HG02588 (cell line): ENCODE data around the gene HIBCH.
"Not testable (repeated sequence)": the region's sequence is repeated elsewhere in the genome, so short reads cannot be mapped to it uniquely, and the experiment has no call there.

Experiments
- ATAC-seq: cut with Tn5 transposase; IDR thresholded peaks from one replicate; pipeline ENCODE4 v1.9.1; 2021; ENCODE audit warnings: mild to moderate bottlenecking, moderate library complexity; ENCODE audit not compliant: unreplicated experiment

HIBCH gene

DNA sequence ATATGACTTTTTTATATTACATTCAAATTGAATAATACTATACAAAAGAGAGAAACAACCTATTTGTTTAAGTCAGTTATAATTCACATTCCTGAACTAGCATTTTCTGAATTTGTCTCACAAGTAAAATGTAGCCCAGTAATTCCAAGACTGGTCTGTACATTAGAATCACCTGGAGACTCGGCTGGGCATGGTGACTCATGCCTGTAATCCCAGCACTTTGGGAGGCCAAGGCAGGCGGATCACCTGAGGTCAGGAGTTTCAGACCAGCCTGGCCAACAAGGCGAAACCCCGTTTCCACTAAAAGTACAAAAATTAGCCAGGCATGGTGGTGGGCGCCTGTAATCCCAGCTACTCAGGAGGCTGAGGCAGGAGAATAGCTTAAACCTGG, 7.0 kb downstream of the HIBCH start:
- ATAC-seq = not testable (repeated sequence)

DNA sequence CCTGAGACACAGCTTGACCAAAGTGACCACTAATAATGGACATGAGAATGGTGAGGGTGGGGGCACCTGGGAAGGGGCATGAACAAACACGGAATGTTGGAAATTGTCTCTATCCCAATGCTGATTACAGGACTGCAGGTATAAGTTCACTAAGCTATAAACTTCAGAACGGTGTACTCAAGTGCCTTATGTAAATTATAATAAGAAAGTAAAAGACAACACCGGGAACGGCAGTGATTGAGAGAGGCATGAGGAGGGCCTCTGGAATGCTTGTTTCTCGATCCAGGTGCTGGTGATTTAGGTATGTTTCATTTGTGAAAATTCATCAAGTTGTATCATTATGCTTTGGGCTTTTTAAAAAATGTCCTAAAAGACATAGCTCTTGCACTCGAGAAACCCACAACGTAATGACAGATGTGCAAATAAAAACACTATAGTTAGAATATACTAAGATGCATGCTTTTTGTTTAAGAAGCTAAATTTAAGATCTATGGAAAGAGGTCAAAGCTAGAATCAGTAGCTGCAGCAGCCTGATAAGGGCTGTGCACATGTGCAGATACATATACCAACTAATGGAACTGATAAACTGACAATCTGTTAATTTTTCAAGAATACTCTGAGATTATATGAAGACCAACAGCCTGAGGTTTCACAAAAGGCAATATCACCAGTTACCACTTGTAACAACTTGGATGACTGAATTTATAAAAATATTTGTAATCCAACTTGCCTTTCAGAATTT, 7.6 kb downstream of the HIBCH start:
- ATAC-seq = no peak

DNA sequence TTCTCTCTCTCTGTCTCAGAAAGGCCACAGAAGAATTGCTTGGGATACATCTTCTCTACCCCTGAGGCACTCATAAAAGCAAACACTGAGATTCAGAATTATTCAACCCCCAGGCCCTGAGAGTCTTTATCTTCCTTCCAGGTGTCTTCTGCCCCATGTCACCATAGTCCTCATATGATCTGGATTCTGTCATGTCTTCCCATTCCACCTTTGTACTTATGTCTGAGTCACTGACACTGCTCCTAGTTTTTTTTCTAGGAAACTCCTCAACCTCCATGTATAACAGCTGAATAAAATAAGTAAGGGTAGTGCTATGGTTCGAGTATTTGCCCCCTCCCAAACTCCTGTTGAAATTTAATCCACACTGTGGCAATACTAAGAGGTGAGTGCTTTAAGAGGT, 11.6 kb downstream of the HIBCH start:
- ATAC-seq = no peak

DNA sequence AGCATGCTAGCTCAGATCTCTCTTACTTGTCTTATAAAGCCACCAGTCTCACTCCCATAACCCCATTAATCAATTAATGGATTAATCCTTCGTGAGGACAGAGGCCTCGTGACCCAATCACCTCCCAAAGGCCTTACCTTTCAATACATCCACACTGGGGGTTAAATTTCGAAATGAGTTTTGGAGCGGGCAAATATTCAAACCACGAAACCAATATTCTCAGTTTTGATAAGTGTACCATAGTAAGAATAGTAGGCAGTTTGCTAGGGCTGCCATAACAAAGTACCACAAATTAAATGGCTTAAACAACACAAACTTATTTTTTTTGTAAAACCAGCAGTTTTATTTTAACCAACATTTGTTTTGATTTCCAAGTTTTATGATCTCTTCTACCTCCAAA, 15.2 kb downstream of the HIBCH start:
- ATAC-seq = no peak

DNA sequence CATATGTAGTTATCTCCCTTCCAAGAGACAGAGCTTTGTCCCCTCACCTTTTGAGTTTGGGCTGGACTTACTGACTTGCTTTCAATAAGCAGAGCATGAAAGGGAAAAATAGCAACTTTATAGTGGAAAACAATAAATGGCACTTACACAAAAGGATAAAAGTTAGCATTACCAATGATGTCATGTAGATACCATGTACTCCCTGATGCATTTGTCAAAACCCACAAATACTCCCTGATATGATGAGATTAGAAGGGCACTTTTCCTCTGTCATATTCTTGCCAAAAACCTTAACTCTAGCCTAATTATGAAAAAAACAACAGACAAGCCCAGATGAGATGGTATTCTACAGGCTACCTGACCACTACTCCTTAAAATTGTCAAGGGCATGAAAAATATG, 16.0 kb downstream of the HIBCH start:
- ATAC-seq = no peak

DNA sequence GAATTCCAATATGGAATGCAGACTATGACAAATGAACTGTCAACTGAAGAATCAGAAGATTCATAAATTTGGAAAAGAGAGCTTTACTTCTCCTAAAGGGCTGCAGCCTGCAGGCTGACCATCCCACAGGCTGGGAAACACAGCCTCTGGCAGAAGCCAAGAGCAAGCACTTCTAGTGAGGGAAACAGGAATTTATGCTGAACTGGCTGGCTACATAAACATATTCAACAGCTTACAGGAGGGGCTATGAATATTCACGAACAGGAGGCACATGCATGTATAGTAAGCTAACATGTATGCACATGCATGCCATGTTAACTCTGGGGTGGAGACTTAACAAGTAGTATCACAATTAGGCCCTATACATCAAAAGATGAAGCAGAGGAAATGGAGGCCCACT, 17.6 kb downstream of the HIBCH start:
- ATAC-seq = no peak

DNA sequence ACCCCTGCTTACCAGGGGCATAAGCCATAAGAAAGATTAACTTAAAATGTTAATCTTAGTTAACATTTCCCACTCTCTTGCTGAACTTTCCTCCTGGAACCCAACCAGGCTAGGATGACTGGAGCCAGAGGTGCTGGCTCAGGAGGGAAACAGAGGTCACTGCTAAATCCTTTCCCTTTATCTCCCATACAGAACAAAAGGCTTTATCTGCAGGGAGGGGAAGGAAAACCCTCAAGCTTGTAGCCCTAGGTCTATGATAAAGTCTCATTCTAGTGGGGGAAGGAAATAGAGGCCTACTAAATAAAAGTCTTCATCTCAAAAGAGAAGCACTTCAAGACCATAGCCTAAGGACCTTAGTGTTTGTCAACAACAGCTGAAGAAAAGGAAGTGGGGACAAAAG, 18.6 kb downstream of the HIBCH start:
- no peak for ATAC-seq

DNA sequence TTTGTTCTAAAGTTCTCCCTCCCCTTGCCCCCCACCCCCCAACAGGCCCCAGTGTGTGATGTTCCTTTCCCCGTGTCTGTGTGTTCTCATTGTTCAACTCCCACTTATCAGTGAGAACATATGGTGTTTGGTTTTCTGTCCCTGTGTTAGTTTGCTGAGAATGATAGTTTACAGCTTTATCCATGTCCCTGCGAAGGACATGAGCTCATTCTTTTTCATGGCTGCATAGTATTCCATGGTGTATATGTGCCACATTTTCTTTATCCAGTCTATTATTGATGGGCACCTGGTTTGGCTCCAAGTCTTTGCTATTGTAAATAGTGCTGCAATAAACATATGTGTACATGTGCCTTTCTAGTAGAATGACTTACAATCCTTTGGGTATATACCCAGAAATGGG, 21.7 kb downstream of the HIBCH start:
- ATAC-seq = not testable (repeated sequence)

DNA sequence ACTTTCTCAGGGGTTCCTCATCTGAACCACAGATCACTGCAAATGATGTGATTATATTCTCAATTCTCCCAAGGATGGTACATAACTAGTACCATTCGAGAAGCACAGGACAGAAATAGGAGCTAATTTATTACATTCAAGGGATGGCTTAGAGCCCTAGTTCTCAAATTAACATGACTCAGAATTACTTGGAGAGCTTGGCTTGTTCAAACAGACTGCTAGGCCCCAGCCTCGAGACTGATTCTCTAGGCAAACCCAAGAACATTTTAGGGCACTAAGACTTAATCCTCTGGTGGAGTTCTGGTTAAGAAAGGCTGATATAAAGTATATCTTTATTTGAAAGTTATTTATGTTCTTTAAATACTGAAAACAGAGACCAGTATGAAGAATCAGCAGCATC, 35.8 kb downstream of the HIBCH start:
- ATAC-seq = no peak

DNA sequence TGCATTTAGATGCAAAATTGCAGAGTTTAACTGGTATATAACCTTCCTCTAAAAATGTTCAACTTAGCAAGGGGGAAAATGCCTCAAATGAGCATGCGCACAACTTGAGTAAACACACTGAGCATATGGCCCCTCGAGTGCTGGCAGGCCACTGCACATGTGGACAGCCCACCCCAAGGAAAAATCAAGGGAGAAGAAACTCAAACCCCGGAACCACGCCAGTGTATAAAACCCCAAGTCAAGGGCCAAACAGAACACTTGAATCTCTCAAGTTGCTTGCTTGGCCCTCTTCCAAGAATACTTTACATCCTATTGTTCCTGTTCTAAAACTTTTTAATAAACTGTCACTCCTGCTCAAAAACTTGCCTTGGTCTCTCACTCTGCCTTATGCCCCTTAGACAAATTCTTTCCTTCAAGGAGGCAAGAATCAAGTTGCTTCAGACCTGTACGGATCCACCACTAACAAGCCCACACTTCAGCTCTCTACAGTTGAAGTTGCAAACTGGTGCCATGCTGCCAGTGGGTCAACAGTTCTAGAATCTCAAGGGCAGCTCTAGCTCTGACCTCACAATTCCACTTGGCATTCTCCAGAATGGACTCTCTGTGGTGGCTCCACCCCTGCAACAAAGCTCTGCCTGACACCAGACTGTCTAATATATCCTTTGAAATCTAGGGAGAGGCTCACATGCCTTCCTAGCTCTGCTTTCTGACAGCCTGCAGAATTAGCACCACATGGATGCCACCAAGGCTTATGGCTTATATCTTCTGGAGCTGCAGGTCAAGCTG, 38.9 kb downstream of the HIBCH start:
- no peak for ATAC-seq

DNA sequence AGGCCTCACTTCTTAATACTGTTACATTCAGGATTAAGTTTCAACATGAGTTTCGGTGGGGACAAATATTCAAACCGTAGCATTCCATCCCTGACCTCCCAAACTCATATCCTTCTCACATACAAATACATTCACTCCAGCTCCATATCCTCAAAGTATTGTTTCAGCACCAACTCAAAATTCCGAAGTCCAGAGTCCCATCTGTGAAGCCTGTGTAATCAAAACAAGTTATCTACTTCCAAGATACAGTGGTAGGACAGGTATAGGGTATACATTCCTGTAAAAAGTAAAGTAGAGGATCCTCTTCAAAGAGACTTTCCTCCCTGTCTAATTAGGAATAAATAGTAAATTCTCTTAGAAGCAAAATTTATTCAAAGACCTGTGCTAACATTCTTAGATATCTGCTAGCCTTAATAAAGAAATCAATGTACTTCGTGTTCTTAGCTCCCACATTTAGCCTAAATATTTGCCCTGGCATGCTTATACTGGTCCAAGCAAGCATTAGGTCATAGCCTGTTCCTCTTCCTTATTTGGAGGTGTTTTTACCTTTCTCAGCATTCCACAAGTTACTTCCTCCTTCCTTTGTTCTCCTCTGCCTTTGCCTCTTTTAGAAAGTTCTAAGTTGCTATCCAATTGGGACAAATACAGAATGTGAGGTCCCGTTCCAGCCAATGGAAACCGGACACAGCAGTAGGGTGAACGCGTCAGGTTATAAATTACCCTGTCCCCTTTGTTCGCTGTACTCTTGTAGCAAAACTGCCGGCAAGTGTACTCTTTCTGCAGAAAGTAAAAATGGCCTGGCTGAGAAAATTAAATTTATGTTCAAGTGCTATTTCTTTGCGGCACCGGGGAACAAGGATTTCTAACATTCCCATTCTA, 40.1 kb downstream of the HIBCH start:
- not testable (repeated sequence) for ATAC-seq

DNA sequence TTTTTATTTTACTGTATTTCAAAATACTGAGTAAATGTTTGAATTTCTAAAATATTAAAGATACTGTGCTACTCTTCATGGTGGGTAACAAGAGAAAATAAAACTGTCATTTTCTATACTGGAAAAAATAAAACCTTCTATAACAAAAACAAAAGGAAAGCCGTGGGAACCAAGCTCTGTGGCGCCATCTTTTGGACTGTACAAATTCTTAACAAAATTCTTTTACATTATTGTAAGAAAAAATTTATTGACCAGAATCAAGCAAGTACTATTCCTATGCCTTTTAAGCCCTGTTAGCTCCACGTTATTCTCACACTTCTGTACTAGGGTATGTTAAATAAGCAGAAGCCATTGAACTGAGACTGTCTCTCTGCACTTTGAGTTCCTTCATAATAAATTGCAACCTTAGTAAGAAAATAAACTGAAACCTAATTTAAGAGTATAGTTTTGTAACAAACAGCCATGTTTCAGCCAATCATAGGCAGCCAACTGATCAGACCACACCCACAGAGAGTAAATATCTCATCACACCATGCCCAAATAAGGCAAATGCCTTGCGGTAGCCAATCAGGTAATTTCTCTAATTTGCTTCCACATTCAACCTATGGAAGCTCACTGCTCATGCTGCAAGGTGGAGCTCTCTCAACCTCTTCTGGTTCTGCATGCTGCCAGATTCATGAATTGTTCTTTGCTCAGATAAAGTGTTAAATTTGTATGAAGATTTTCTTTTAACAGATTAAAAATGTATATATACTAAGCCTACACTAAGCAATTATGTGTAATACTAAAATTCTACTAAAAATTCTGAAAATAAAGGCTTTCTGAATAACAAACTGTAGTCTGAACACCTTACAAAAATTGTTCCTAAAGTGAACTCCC, 42.2 kb downstream of the HIBCH start:
- ATAC-seq = no peak

DNA sequence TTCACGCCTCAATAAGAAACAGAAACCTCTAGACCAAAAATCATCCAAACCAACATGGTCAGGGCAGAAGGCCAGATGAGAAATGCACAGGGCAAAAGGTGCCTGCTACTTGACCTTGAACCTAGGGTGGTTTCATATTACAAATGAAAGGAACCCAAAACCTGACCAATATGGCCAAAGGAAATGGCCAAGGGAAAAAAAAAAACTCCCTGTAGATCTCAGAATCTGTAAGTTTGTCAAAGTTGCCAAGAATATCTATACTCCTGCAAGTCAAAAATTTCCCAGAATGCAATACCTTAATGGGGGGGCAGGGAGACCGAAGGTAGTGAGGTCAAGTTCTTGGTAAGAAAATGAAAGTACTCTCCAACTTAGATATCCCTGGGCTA, 47.2 kb downstream of the HIBCH start:
- no peak for ATAC-seq

DNA sequence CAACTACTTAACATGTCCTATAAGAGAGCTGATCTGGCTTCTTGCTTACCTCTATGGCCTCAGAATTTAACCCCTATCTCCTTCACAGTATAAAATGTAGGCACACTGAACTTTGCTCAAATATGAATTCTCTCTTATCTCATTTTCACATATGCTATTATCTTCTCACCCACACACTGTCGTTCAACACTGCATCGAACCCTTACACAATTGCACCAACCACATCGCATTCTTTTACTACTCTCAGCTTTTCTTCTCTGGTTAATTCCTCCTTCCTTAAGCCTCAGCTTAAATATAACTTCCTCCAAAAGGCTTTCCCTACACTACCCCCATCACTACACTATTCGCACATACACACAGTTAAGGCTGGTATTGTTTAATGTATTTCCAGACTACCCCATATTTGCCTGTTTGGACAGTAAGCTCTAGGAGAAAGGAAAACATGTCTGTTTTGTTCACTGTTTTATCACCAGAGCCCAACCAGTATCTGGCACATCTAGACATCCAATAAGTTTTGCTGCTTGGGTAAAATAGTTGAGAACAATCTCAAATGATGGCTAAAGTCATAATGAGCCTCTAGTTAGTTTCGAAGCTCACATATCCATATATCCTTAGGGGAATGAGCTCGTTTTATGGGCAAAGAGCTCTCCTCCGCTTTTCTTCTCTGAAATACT, 47.7 kb downstream of the HIBCH start:
- ATAC-seq = no peak

DNA sequence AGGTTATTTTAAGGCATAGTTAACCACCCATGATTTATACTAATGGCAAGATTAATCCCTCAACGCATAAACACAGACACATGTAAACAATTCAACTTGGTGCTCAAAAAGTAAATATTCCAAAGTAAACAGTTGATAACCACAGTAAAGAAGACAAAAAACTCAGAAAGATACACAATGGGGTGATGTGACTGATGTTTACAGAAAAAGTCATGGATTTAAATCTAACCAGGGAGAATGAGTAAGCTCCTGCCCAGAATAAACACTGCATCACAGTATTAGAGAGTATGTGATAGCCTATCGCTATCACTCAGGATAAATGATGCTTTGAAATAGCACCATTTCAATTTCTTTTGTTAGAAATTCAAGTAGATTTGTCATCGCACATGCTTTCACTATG, 49.3 kb downstream of the HIBCH start:
- ATAC-seq = no peak

DNA sequence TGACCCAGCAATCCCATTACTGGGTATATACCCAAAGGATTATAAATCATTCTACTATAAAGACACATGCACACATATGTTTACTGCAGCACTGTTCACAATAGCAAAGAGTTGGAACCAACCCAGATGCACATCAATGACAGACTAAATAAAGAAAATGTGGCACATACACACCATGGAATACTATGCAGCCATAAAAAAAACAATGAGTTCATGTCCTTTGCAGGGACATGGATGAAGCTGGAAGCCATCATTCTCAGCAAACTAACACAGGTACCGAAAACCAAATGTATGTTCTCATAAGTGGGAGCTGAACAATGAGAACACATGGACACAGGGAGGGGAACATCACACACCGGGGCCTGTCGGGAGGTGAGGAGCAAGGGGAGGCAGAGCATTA, 49.9 kb downstream of the HIBCH start:
- not testable (repeated sequence) for ATAC-seq

DNA sequence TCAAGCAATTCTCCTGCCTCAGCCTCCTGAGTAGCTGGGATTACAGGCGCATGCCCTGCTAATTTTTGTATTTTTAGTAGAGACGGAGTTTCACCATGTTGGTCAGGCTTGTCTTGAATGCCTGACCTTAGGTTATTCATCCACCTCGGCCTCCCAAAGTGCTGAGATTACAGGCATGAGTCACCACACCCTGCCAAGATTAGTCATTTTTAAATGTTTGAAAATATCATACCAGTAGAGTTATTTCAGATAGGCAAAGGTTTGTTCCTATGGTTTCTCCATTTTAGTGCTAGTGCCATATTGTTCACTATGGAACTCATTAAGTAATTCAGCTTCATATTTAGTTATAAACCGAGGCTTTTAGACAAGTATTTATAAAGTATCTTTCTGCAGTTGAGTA, 52.3 kb downstream of the HIBCH start:
- ATAC-seq = no peak

DNA sequence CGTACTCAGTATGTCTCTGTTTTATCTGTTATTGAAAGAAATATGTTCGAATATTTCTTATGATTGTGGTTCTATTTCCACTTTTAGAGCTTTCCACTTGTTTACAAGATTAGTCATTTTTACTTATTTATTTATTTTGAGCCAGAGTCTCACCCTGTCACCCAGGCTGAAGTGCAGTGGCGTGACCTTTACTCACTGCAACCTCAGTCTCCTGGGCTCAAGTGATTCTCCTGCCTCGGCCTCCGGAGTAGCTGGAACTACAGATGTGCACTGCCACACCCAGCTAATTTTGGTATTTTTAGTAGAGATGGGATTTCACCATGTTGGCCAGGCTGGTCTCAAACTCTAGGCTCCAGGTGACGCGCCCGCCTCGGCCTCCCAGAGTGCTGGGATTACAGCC, 53.3 kb downstream of the HIBCH start:
- no peak for ATAC-seq

DNA sequence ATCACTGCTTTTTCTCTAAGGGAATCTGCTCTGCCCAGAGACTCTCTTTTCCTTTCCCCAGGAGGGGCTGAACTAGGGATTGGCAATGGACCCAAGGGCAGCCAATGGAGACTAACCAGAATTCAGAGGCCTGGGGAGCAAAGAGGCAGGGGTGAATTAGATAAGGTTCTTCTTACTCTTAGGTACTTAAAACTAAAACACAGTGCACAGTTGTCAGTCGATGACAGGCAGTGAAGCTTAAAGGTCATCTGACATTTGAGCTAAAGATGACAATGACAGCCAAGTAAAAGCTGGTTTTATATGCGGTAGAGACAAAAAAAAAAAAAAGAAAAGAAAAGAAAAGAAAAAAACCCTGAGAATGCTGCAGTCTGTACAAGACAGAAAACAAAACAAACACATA, 57.8 kb downstream of the HIBCH start:
- ATAC-seq = no peak

DNA sequence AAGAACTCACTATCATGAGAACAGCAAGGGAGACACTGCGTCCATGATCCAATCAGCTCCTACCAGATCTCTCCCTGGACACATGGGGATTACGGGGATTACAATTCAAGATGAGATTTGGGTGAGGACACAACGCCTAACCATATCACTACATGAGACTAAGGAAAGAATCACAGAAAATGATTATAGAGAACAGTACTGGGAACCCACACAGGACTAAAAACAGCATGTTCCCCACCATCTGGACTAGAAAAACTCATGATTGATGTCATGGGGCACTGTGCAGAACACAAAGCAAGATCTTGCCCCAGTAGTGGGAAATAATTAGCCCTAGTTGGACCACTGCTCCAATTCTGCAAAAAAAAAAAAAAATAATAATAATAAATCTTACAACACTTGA, 63.5 kb downstream of the HIBCH start:
- no peak for ATAC-seq
